ENCODE measurements around the gene TRMT11.

- TF ChIP-seq POLR2A (IDR thresholded peaks at IDR 0.05) (no peak), CTCF (IDR thresholded peaks at IDR 0.05) (no peak)
Measured at GRCh38 chr6:126075335-126076071, 89.2 kb downstream of the TRMT11 start.

All from thyroid gland (tissue), 4 donors.